Heart left ventricle (tissue), 16 donors: ENCODE results near the gene SLC51A. TPM values are rescaled to one million over a fixed set of nuclear protein-coding genes. Genes with fewer than 3 reads are reported as not detected.
A peak's percentile ranks its signal among the peaks of the same experiment; 100 is the strongest.

Experiments
- ATAC-seq, 4 donors: fragments of 200-7000 bp; cut with Tn5 transposase; one replicate each; pipeline ENCODE4 v1.9.1; 2020 to 2022; ENCODE audit warnings: moderate library complexity in 4 of 4, mild to moderate bottlenecking in 3 of 4, moderate number of reproducible peaks in 1 of 4
- DNase-seq, 5 donors: peaks; one replicate each; pipeline ENCODE4 v3.0.0-alpha.2; 2020
- H3K27ac ChIP-seq, 12 donors: fragments of 200-600 bp; sonication (generic) in 4 of 12; one replicate each; pipeline versions ENCODE4 v1.5.0 to v1.8.0; 2016 to 2022; ENCODE audit warnings: mild to moderate bottlenecking in 2 of 12
- H3K27me3 ChIP-seq, 9 donors: fragments of 200-600 bp; sonication (generic) in 2 of 9; one replicate each; pipeline versions ENCODE4 v1.5.1 to v1.8.0; 2016 to 2022; ENCODE audit warnings: mild to moderate bottlenecking in 3 of 9
- H3K36me3 ChIP-seq, 9 donors: fragments of 200-600 bp; sonication (generic) in 2 of 9; one replicate each; pipeline versions ENCODE4 v1.5.0 to v1.8.0; 2018 to 2022; ENCODE audit warnings: mild to moderate bottlenecking in 2 of 9
- H3K4me1 ChIP-seq, 12 donors: fragments of 200-600 bp; sonication (generic) in 4 of 12; one replicate each; pipeline versions ENCODE4 v1.5.0 to v1.8.0; 2016 to 2022; ENCODE audit warnings: mild to moderate bottlenecking in 3 of 12
- H3K4me3 ChIP-seq, 12 donors: fragments of 200-600 bp; sonication (generic) in 4 of 12; one replicate each; pipeline versions ENCODE4 v1.5.0 to v1.8.0; 2017 to 2022; ENCODE audit warnings: mild to moderate bottlenecking in 9 of 12, moderate library complexity in 4 of 12
- H3K9me3 ChIP-seq, 12 donors: fragments of 200-600 bp; sonication (generic) in 4 of 12; one replicate each; pipeline versions ENCODE4 v1.5.0 to v1.8.0; 2016 to 2022; ENCODE audit warnings: mild to moderate bottlenecking in 1 of 12
- POLR2A ChIP-seq, 2 donors: fragments of 450-650 bp; IDR thresholded peaks; one replicate each; pipeline ENCODE4 v1.6.1; 2017; ENCODE audit warnings: antibody characterized with exemption in 2 of 2, mild to moderate bottlenecking in 2 of 2, moderate library complexity in 2 of 2
- WGBS, 4 donors: extraction: QIAGEN DNeasy Blood & Tissue Kit in 2 of 4; methylation state at CpG; one replicate each; pipeline versions ENCODE4 v1.1.5 to v1.1.7; 2013 to 2018; 5-methylcytosine and 5-hydroxymethylcytosine counted together
- intact Hi-C, 10 donors: fragments of 100-400 bp; cut with DNase I; formaldehyde crosslinking; loops; one replicate each; pipeline versions ENCODE4 v1.11.1 to v1.14.2; 2022
- polyA plus RNA-seq, 2 donors: library from polyadenylated mRNA; stranded (reverse); fragments of 200-250 nt; gene quantifications; one replicate each; pipeline ENCODE4 v1.2.3, GENCODE V29; 2013
- total RNA-seq, 9 donors: library from RNA; depleted of rRNA in 2 of 9; stranded (reverse); fragments of >200 nt in 2 of 9; fragmentation: NEBNext Ultra II Directional in 3 of 9; extraction: Animal tissue kit (Norgen Biotek cat#: 25700) in 3 of 9; gene quantifications; one replicate each; pipeline versions ENCODE4 v1.1.0 to v1.2.4, GENCODE V29; 2016 to 2023
- TF ChIP-seq, protein P1 (sequence below), 12 donors: fragments of 200-600 bp; sonication (generic) in 4 of 12; IDR thresholded peaks; one replicate each; pipeline versions ENCODE4 v1.5.0 to v1.8.0; 2018 to 2022; ENCODE audit warnings: antibody characterized with exemption in 12 of 12, mild to moderate bottlenecking in 5 of 12
- donor health status: ischemic (EF 13 %, LVEDD 7.1; RV severe dilation, severe dysfunction).
- donor health status: healthy with polysubstance abuse.
- donor health status: DM: no; HTN: yes; CAD: no.
- donor health status: DM: no; HTN: no; CAD: no.
- donor health status: ischemic (EF 25% LVEDD 6.9; RV normal size, moderate dysfunction).
- donor health status: ischemic (EF 25% LVEDD 5.7; RV mildly dilated, moderate dysfunction).
- donor health status: healthy.
- donor health status: DM: yes; HTN: yes; CAD: no.
- donor health status: ischemic (EF 35%, LVEDD 5.7; RV mildly dilated, moderate dysfunction).
- donor health status: nonischemic (EF 11% LVEDD 7.7; RV severe dilation, severe dysfunction).
- donor health status: DM: yes; HTN: yes; CAD: no.
- donor health status: PGD.
- donor health status: ischemic (EF 29% LVEDD 5.4; RV normal size, mild dysfunction).
- donor health status: nonischemic (EF 23%, LVEDD 6.1; RV moderate dilation, normal function).

SLC51A gene
- total and polyA plus RNA-seq, 11 donors = 0.18 to 1.9 (median 0.78) TPM; not detected in 7

DNA sequence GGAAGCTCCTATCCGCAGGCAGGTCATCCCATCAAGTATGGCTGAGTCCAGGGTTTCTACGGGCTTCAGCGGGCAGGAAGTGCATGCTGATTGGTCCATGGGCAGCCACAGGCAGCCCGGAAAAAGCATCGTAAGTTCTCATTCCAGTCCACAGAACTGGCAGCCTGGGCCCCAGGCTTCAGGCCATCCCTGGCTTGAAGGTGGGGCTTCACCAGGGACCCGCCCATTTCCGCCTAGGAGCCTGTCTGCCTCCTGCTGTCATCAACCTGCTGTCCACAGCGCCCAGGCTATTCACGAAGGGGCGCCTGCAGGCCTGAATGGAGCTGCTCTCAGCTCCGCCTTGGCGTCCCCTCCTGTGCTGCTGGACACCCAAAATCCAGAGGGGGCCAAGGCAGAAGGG is 57.3 kb downstream of the SLC51A start:
- H3K4me1 ChIP-seq = peaks cover 0 to 44% (median 16%) of the 10 kb centered on the region in 12 donors
- TF ChIP-seq POLR2A (IDR thresholded peaks at IDR 0.05) = no peak
- TF ChIP-seq, protein P1, sequence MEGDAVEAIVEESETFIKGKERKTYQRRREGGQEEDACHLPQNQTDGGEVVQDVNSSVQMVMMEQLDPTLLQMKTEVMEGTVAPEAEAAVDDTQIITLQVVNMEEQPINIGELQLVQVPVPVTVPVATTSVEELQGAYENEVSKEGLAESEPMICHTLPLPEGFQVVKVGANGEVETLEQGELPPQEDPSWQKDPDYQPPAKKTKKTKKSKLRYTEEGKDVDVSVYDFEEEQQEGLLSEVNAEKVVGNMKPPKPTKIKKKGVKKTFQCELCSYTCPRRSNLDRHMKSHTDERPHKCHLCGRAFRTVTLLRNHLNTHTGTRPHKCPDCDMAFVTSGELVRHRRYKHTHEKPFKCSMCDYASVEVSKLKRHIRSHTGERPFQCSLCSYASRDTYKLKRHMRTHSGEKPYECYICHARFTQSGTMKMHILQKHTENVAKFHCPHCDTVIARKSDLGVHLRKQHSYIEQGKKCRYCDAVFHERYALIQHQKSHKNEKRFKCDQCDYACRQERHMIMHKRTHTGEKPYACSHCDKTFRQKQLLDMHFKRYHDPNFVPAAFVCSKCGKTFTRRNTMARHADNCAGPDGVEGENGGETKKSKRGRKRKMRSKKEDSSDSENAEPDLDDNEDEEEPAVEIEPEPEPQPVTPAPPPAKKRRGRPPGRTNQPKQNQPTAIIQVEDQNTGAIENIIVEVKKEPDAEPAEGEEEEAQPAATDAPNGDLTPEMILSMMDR (IDR thresholded peaks at IDR 0.05) = no peak
- H3K27ac ChIP-seq = peak overlapping the region in 6 of 12 donors; percentile 27 to 79 (median 42)
- ATAC-seq (peak in 2 of 4 donors; percentile 9 to 14), DNase-seq (no peak)
- H3K4me3 ChIP-seq = no peak overlapping the region
- H3K9me3 ChIP-seq = no peaks in the 10 kb centered on the region
- no peaks in the 10 kb centered on the region for H3K27me3 ChIP-seq
- intact Hi-C loops = loop anchor here in 2 of 10 donors (5.0 to 10.0 kb wide), 2 partner anchors 161 to 244 kb away; partner anchors contain the start of genes SMCO1 (in 1 of the 2) and UBXN7 (in 1 of the 2)
- H3K36me3 ChIP-seq = peaks cover 0 to 43% (median 22%) of the 10 kb centered on the region in 9 donors
- WGBS, 4 donors = 97 to 100% (median 98%) methylated on average over 5 to 12 of the region's 12 CpGs

DNA sequence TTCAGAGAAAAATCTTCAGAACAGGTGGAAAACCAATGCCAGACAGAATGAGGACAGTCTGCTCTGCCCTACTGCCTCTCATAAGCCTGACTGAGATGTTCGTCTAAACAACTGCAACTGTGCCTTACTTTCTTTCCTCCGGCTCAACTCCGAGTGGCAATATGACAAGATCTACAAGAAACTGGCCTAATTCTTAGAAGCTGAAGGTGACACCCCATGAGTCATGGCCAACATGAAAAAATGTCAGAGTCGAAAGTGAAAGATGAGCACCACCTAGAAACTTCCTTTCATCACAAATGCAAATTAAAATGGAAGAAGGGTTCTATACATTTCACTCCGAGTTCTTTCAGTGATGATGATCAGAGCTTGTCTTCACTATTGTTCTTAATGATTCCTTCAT is 58.3 kb downstream of the SLC51A start:
- H3K9me3 ChIP-seq = no peaks in the 10 kb centered on the region
- ATAC-seq (no peak), DNase-seq (no peak)
- 87 to 96% (median 89%) methylated on average over 5 of the region's 5 CpGs for WGBS, 4 donors
- H3K4me3 ChIP-seq = no peak overlapping the region
- TF ChIP-seq, protein P1 (IDR thresholded peaks at IDR 0.05) = no peak
- TF ChIP-seq POLR2A (IDR thresholded peaks at IDR 0.05) = no peak
- H3K27me3 ChIP-seq = no peaks in the 10 kb centered on the region
- intact Hi-C loops = loop anchor here in 2 of 10 donors (5.0 to 10.0 kb wide), 2 partner anchors 160 to 243 kb away; partner anchors contain the start of genes SMCO1 (in 1 of the 2) and UBXN7 (in 1 of the 2)
- H3K4me1 ChIP-seq = peaks cover 0 to 45% (median 22%) of the 10 kb centered on the region in 12 donors
- peak overlapping the region in 1 of 12 donors; percentile 79 for H3K27ac ChIP-seq
- peaks cover 0 to 34% (median 16%) of the 10 kb centered on the region in 9 donors for H3K36me3 ChIP-seq

DNA sequence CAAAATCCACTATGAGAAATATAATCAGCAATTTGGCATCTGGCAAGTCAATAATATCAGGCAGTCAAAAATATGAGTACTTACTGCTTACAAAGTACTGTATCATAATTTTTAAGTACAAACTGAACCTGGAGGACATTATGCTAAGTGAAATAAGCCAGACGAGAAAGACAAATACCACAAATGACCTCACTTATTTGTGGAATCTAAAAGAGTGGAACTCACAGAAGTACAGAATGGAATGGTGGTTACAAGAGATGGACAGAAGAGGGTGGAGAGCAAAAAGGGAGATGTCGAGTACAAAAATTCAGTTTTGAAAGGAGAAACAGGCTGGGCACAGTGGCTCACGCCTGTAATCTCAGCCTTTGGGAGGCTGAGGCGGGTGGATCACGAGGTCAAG is 58.8 kb downstream of the SLC51A start:
- Histone ChIP-seq H3K4me3 (no peak overlapping the region), H3K4me1 (peaks cover 0 to 50% (median 27%) of the 10 kb centered on the region in 12 donors), H3K27ac (peak overlapping the region in 1 of 12 donors; percentile 79), H3K9me3 (no peaks in the 10 kb centered on the region), H3K36me3 (peaks cover 0 to 28% (median 11%) of the 10 kb centered on the region in 9 donors), H3K27me3 (no peaks in the 10 kb centered on the region)
- DNase-seq = no peak
- 84 to 89% (median 87%) methylated on average over 5 of the region's 5 CpGs for WGBS, 4 donors
- no peak for ATAC-seq
- TF ChIP-seq, protein P1 (IDR thresholded peaks at IDR 0.05) = no peak
- no peak for TF ChIP-seq POLR2A (IDR thresholded peaks at IDR 0.05)
- intact Hi-C loops = loop anchor here in 1 of 10 donors (10.0 kb wide), 1 partner anchor 160 kb away; the partner anchor contains the start of gene UBXN7

DNA sequence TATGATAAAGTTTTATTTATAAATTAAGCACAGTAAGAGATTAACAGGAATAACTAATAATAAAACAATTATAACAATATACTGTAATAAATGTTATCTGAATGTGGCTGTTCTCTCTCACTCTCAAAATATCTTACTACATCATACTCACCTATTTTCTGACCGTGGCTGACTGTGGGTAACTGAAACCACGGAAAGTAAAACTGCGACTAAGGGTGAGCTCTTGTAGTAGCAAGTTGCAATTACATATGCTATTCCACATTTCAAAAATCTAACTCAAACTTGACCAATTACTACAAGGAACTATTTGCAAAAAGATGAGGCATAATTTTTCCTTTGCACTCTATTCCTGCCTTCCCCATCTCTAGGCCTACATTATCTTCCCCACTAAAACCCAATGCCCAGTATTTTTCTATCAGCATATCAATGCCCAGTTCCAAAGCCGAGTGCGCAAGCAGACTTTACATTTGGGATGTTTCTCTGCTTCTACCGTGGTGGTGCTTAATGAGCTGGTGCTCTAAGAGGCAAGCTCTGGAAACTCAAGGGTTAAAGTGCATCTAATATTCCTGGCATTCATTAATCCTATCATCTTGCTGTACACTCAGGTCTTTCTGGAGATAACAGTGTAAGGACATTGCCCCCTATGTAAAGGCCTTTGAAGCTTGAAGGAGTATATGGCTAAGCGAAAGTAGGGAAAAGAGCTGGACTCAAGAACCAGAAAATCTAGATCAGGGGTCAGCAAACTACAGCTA is 64.5 kb downstream of the SLC51A start:
- H3K27ac ChIP-seq = peak overlapping the region; percentile 67 to 85 (median 77)
- no peak overlapping the region for H3K4me3 ChIP-seq
- peaks cover 0 to 79% (median 60%) of the 10 kb centered on the region in 12 donors for H3K4me1 ChIP-seq
- DNase-seq = no peak
- intact Hi-C loops = no loop called here
- 60 to 63% (median 61%) methylated on average over 7 of the region's 7 CpGs for WGBS, 4 donors
- peaks cover 0 to 13% (median 0%) of the 10 kb centered on the region in 9 donors for H3K36me3 ChIP-seq
- no peaks in the 10 kb centered on the region for H3K9me3 ChIP-seq
- TF ChIP-seq POLR2A (IDR thresholded peaks at IDR 0.05) = no peak
- TF ChIP-seq, protein P1 (IDR thresholded peaks at IDR 0.05) = no peak
- peak in 1 of 4 donors; percentile 34 for ATAC-seq
- no peaks in the 10 kb centered on the region for H3K27me3 ChIP-seq
